Measurements from ENCODE around the gene PRAME. TPM values are rescaled to one million over a fixed set of nuclear protein-coding genes. Genes with fewer than 3 reads are reported as not detected.

The PRAME gene
- total RNA-seq, 4 donors from 2014 or later: not detected

DNA sequence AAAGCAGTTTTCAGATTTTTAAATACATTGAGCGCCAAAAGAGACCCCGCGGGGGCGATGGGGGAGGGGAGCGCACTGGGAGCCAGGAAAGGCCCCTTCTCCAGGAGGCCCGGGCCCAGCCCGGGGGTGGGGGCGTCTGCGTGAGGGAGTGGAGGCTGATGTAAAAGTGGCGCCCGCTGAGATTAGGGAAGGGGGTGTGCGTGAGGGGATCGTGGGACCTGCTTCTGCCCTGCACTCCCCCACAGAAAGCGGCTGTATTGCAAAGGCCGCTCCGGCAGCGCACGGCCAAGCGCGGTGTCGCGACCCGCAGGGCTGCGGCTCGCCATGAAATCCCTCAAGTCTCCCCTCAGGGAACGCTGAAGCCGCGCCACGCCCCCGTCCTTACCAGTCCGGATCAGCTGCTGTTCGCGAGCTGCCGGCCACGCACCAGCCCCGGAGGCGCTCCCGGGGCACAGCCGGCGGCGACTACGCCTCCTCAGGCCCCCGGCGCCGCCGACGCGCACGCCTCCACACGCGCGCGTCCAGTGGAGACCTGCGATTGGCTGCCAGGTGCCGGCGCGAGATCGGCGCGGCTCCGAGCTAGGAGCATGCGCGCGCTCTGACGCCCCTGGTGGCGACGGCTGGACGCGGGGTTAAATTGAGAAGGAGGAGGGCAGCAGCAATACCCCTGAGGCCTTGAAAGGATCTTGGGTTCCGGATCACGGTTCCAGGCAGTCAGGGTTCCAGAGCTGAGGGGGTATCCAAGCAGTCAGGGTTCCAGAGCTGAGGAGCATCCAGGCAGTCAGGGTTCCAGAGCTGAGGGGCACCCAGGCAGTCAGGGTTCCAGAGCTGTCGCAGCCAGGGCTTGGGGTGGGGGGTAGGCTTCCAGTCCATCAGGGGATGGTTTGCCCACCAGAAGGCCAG, 50.5 kb downstream of the PRAME start, which contains the start of gene ZNF280B:
Gene ZNF280B (minus strand): TSS at position 469 of the 903 bp plus-strand sequence. CDS start 19,344 bp downstream, outside the sequence.
- TF ChIP-seq, protein P1, sequence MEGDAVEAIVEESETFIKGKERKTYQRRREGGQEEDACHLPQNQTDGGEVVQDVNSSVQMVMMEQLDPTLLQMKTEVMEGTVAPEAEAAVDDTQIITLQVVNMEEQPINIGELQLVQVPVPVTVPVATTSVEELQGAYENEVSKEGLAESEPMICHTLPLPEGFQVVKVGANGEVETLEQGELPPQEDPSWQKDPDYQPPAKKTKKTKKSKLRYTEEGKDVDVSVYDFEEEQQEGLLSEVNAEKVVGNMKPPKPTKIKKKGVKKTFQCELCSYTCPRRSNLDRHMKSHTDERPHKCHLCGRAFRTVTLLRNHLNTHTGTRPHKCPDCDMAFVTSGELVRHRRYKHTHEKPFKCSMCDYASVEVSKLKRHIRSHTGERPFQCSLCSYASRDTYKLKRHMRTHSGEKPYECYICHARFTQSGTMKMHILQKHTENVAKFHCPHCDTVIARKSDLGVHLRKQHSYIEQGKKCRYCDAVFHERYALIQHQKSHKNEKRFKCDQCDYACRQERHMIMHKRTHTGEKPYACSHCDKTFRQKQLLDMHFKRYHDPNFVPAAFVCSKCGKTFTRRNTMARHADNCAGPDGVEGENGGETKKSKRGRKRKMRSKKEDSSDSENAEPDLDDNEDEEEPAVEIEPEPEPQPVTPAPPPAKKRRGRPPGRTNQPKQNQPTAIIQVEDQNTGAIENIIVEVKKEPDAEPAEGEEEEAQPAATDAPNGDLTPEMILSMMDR (IDR thresholded peaks at IDR 0.05): peak in 2 of 4 experiments; percentile 37 to 62
- TF ChIP-seq POLR2AphosphoS5 (IDR thresholded peaks at IDR 0.05) (no peak), EP300 (IDR thresholded peaks at IDR 0.05) (no peak), POLR2A (IDR thresholded peaks at IDR 0.05) (peak in 1 of 2 donors; percentile 14)
- Histone ChIP-seq H3K4me3 (peak within 1 kb of the TSS; percentile 11 to 53), H3K9me3 (peaks cover 0 to 31% (median 2%) of the 10 kb centered on the region in 3 donors), H3K27ac (peak within 1 kb of the TSS in 1 of 4 donors; percentile 34), H3K4me1 (peaks cover 0 to 11% (median 0%) of the 10 kb centered on the region in 3 donors), H3K36me3 (no peaks in the 10 kb centered on the region), H3K27me3 (peaks cover 33% of the 10 kb centered on the region)
- no CpG with 5 or more reads among the region's 72 CpGs for WGBS, 2 donors (ENCODE audit: low coverage in 1 of 2)
- peak; percentile 83 for ATAC-seq

DNA sequence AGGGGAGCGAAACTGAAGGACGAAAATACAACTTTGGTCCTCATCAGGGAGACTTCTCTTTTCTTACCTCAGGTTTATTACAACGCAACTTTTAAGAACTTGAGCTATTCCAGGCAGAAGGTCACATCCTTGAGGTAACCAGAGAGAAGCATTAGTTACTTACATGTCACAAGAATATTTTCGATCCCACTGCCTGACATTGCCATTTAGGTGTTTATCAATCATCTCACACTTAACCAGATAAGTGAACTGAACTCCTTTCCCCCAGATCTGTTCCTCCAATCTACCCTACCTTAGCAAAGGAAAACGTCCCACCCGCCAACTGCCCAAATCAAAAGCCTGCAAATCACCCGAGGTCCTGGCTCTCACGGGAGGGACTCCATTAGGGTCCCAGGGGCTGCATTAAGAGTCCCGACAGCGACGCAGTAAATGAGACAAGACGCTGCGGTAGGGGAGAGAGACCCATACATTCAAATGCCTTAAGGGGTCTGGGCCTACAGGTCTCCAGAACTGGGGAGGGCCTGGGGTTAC, 51.3 kb downstream of the PRAME start:
- peaks cover 0 to 31% (median 2%) of the 10 kb centered on the region in 3 donors for H3K9me3 ChIP-seq
- peaks cover 0 to 11% (median 0%) of the 10 kb centered on the region in 3 donors for H3K4me1 ChIP-seq
- peak overlapping the region; percentile 11 to 53 for H3K4me3 ChIP-seq
- H3K27ac ChIP-seq: peak overlapping the region in 1 of 4 donors; percentile 34
- H3K36me3 ChIP-seq: no peaks in the 10 kb centered on the region
- H3K27me3 ChIP-seq: peaks cover 26% of the 10 kb centered on the region
- no peak for ATAC-seq
- TF ChIP-seq POLR2AphosphoS5 (IDR thresholded peaks at IDR 0.05) (no peak), POLR2A (IDR thresholded peaks at IDR 0.05) (no peak), EP300 (IDR thresholded peaks at IDR 0.05) (no peak)
- TF ChIP-seq, protein P1 (IDR thresholded peaks at IDR 0.05): no peak
- WGBS, 2 donors (ENCODE audit: low coverage in 1 of 2): 45 to 71% methylated on average over 4 to 6 of the region's 13 CpGs

DNA sequence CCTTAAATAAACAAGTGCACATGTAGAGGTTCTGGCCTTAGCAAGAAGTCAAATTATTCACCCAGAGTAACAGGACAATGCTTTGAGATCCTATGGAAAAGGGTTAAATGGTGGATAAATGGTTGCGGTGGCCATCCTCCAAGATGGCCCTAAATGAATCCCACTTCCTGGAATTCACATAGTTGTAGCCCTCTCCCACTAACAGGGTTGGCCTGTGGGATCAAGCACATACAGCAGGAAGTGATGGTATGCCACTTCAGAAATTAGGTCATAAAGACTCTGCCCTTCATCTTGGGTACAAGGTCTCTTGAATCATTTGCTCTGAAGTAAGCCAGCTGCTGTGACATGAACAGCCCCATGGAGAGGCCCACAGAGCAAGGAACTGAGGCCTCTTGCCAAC, 52.3 kb downstream of the PRAME start:
- TF ChIP-seq EP300 (IDR thresholded peaks at IDR 0.05): no peak
- Histone ChIP-seq H3K4me1 (peaks cover 0 to 11% (median 0%) of the 10 kb centered on the region in 3 donors), H3K27ac (no peak overlapping the region), H3K4me3 (no peak overlapping the region), H3K36me3 (no peaks in the 10 kb centered on the region), H3K9me3 (peaks cover 0 to 31% (median 2%) of the 10 kb centered on the region in 3 donors), H3K27me3 (peaks cover 18% of the 10 kb centered on the region)
- ATAC-seq: no peak
- 86 to 100% methylated on average over 1 of the region's 1 CpG for WGBS, 2 donors (ENCODE audit: low coverage in 1 of 2)

DNA sequence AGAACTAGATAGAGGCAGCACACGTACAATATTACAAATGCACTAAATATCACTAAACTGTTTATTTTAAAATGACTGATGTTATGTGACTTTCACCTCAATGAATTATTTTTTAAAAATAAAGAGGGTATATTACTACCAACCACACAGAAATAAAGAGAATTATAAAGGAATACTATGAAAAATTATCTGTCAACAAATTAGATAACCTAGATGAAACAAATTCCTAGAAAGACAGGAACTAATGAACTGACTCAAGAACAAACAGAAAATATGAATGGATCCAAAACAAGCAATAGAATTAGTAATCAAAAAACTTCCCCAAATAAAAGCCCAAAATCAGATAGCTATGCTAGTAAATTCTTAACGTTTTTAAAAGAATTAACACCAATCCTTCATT, 60.8 kb downstream of the PRAME start:
- no peaks in the 10 kb centered on the region for H3K4me1 ChIP-seq
- no peak overlapping the region for H3K4me3 ChIP-seq
- no peak for ATAC-seq
- H3K36me3 ChIP-seq: no peaks in the 10 kb centered on the region
- TF ChIP-seq EP300 (IDR thresholded peaks at IDR 0.05) (no peak), POLR2A (IDR thresholded peaks at IDR 0.05) (no peak), POLR2AphosphoS5 (IDR thresholded peaks at IDR 0.05) (no peak)
- TF ChIP-seq, protein P1 (IDR thresholded peaks at IDR 0.05): no peak
- peaks cover 3% of the 10 kb centered on the region for H3K27me3 ChIP-seq
- WGBS, 2 donors (ENCODE audit: low coverage in 1 of 2): 70 to 71% methylated on average over 1 to 2 of the region's 2 CpGs
- no peaks in the 10 kb centered on the region for H3K9me3 ChIP-seq
- no peak overlapping the region for H3K27ac ChIP-seq

Small RNAs within 50 kb of the gene (small RNA-seq; reads per million reads assigned to genes)
- gene IGLV2-34: 0 reads per million in 4 donors

Other genes with a start within 250 kb of the PRAME start
- gene ZNF280B, start 50.5 kb downstream of the PRAME start, total RNA-seq: 1 to 10 TPM in 1 of 4 donors, under 1 TPM in 3; 0.16 to 1.1 (median 0.44) TPM
- gene ZNF280A, start 39.0 kb downstream of the PRAME start, total RNA-seq: not detected
- gene GGTLC2, start 85.3 kb upstream of the PRAME start, total RNA-seq: not detected

Data from gastroesophageal sphincter (tissue), 4 donors.